Gastrocnemius medialis (tissue), 4 donors: ENCODE results near the gene PSMB3.

ENCODE experiments used
- CTCF ChIP-seq, 5 experiments: fragments of 450-650 bp in 3 of 5; fragments of 200-600 bp in 2 of 5; sonication (generic) in 2 of 5; IDR thresholded peaks in 4 of 5; conservative IDR thresholded peaks in 1 of 5; 1 replicate in 4 of 5; 2 replicates in 1 of 5; pipeline ENCODE4 v1.5.1; 2016 to 2019; ENCODE audit warnings: antibody characterized with exemption in 5 of 5, mild to moderate bottlenecking in 3 of 5, moderate library complexity in 3 of 5
- POLR2A ChIP-seq, 2 donors: fragments of 450-650 bp; IDR thresholded peaks; one replicate each; pipeline ENCODE4 v1.6.1; 2017; ENCODE audit warnings: antibody characterized with exemption in 2 of 2, mild to moderate bottlenecking in 2 of 2, moderate library complexity in 2 of 2

GRCh38 chr17:38721802-38722201 is 30.7 kb upstream of the PSMB3 start:
- TF ChIP-seq CTCF (IDR thresholded peaks at IDR 0.05 in 4 of 5, conservative IDR thresholded peaks at IDR 0.05 in 1 of 5) (no peak), POLR2A (IDR thresholded peaks at IDR 0.05) (no peak)
